ENCODE data around the gene AMZ2. TPM values are rescaled to one million over a fixed set of nuclear protein-coding genes. Genes with fewer than 3 reads are reported as not detected.
"Not testable (repeated sequence)": the region's sequence is repeated elsewhere in the genome, so short reads cannot be mapped to it uniquely, and the experiment has no call there.

AMZ2 gene
- polyA plus RNA-seq, 1 of the 3 experiments (the other 2 are of a cell fraction) = 95.9 TPM

- Histone ChIP-seq H3K27ac (ENCODE audit: low read depth in 2 of 2, low read length in 1 of 2) (no peak overlapping the region), H3K27me3 (ENCODE audit: insufficient read depth) (no peaks in the 10 kb centered on the region), H2AFZ (ENCODE audit: low read depth) (no peak overlapping the region), H3K9ac (peak overlapping the region; percentile 74; the same call in 1 of the 2 replicates), H3F3A (replicated peaks; ENCODE audit: insufficient read depth) (peaks cover 12% of the 10 kb centered on the region), H3K9me2 (no peaks in the 10 kb centered on the region), H3K36me3 (replicated peaks in 1 of 2; ENCODE audit: control insufficient read depth in 1 of 2, insufficient read depth in 2 of 2, low read length in 1 of 2) (peaks cover 35 to 36% of the 10 kb centered on the region in 2 experiments), H3K79me2 (ENCODE audit: insufficient read depth) (peaks cover 25% of the 10 kb centered on the region), H3K4me1 (ENCODE audit: control insufficient read depth in 1 of 2, insufficient read depth in 2 of 2, low read depth in 1 of 2, low read length in 1 of 2) (peaks cover 6 to 8% of the 10 kb centered on the region in 2 experiments; a peak in 2 of 4 replicates), H4K20me1 (ENCODE audit: insufficient read depth) (no peaks in the 10 kb centered on the region), H3K4me3 (ENCODE audit: low read depth in 2 of 2, low read length in 1 of 2) (no peak overlapping the region), H3K9me3 (no peaks in the 10 kb centered on the region), H3K4me2 (peak overlapping the region; percentile 86)
- ChIA-PET CTCF (interaction anchor here (0.7 to 3.5 kb wide), 11 partner anchors 9 to 987 kb away, joined by 3 to 19 read pairs (median 9); no protein-coding TSS in a partner anchor), POLR2A (no interaction called here)
- DNase-seq = no peak
- WGBS (ENCODE audit: low lambda C conversion rate) = 88% methylated on average over 7 of the region's 7 CpGs
- TF ChIP-seq USF2 (IDR thresholded peaks at IDR 0.05; ENCODE audit: borderline replicate concordance, low read depth, low read length) (no peak), REST (IDR thresholded peaks at IDR 0.05; ENCODE audit: low read depth, low read length) (no peak), TEAD4 (IDR thresholded peaks at IDR 0.05; ENCODE audit: borderline replicate concordance, insufficient read depth) (no peak), NRF1 (IDR thresholded peaks at IDR 0.05; ENCODE audit: low read depth, low read length) (no peak), GATA2 (CRISPR knock-in tag; IDR thresholded peaks at IDR 0.05) (no peak), POLR2AphosphoS5 (IDR thresholded peaks at IDR 0.05; ENCODE audit: low read depth, low read length) (no peak), MAX (IDR thresholded peaks at IDR 0.05; ENCODE audit: low read depth) (no peak), ZBTB33 (IDR thresholded peaks at IDR 0.05; ENCODE audit: borderline replicate concordance, low read depth) (no peak), MXI1 (IDR thresholded peaks at IDR 0.05; ENCODE audit: low read depth, low read length) (no peak), NFIC (IDR thresholded peaks at IDR 0.05; ENCODE audit: borderline replicate concordance) (no peak), EZH2phosphoT487 (IDR thresholded peaks at IDR 0.05; ENCODE audit: borderline replicate concordance, low read depth) (no peak), FOXJ3 (CRISPR knock-in tag; IDR thresholded peaks at IDR 0.05) (no peak), GABPA (IDR thresholded peaks at IDR 0.05; ENCODE audit: low read depth) (no peak), MEF2A (IDR thresholded peaks at IDR 0.05; ENCODE audit: borderline replicate concordance, low read depth) (no peak), RCOR1 (IDR thresholded peaks at IDR 0.05; ENCODE audit: low read length) (no peak), CTCF (IDR thresholded peaks at IDR 0.05) (no peak), RFX5 (IDR thresholded peaks at IDR 0.05; ENCODE audit: low read length) (no peak), FOSL2 (IDR thresholded peaks at IDR 0.05; ENCODE audit: borderline replicate concordance, low read depth) (no peak)
Measured at GRCh38 chr17:68249354-68249765, 1.5 kb downstream of the AMZ2 start.

- DNase-seq; H3K4me3 ChIP-seq (ENCODE audit: low read depth in 2 of 2, low read length in 1 of 2); H3F3A ChIP-seq (replicated peaks; ENCODE audit: insufficient read depth); H2AFZ ChIP-seq (ENCODE audit: low read depth); H3K9me2 ChIP-seq; H3K4me1 ChIP-seq (ENCODE audit: control insufficient read depth in 1 of 2, insufficient read depth in 2 of 2, low read depth in 1 of 2, low read length in 1 of 2); H3K9me3 ChIP-seq; H3K27me3 ChIP-seq (ENCODE audit: insufficient read depth); H4K20me1 ChIP-seq (ENCODE audit: insufficient read depth); CTCF ChIA-PET; H3K27ac ChIP-seq (ENCODE audit: low read depth in 2 of 2, low read length in 1 of 2); POLR2A ChIA-PET; H3K9ac ChIP-seq; H3K4me2 ChIP-seq: not testable (repeated sequence)
- WGBS (ENCODE audit: low lambda C conversion rate) = 94% methylated on average over 7 of the region's 7 CpGs
- peaks cover 59 to 66% of the 10 kb centered on the region in 2 experiments for H3K36me3 ChIP-seq (replicated peaks in 1 of 2; ENCODE audit: control insufficient read depth in 1 of 2, insufficient read depth in 2 of 2, low read length in 1 of 2)
- H3K79me2 ChIP-seq (ENCODE audit: insufficient read depth) = peaks cover 22% of the 10 kb centered on the region
Measured at GRCh38 chr17:68253426-68253825, 5.6 kb downstream of the AMZ2 start.

Data from SK-N-SH (cell line).